Esophagus (tissue), 2 donors: ENCODE measurements around the gene SETD9. TPM values are rescaled to one million over a fixed set of nuclear protein-coding genes. Genes with fewer than 3 reads are reported as not detected.

ENCODE experiments used
- H3K27ac ChIP-seq, 2 donors: one replicate each; pipeline ENCODE4 v1.5.1; 2013; ENCODE audit warnings: low read depth in 2 of 2, mild to moderate bottlenecking in 2 of 2, inconsistent platforms in 1 of 2, low read length in 1 of 2, moderate library complexity in 1 of 2
- H3K27me3 ChIP-seq, 2 donors: one replicate each; pipeline ENCODE4 v1.6.1; 2013; ENCODE audit warnings: low read length in 2 of 2, control low read depth in 1 of 2, mild to moderate bottlenecking in 1 of 2; ENCODE audit not compliant: insufficient read depth in 2 of 2, control insufficient read depth in 1 of 2
- H3K36me3 ChIP-seq, 2 donors: one replicate each; pipeline ENCODE4 v1.6.1; 2013; ENCODE audit warnings: low read length in 1 of 2; ENCODE audit not compliant: control insufficient read depth in 2 of 2, insufficient read depth in 2 of 2
- H3K4me1 ChIP-seq, 2 donors: one replicate each; pipeline ENCODE4 v1.6.1; 2013; ENCODE audit warnings: low read length in 1 of 2; ENCODE audit not compliant: control insufficient read depth in 2 of 2, insufficient read depth in 2 of 2
- H3K4me3 ChIP-seq, 2 donors: one replicate each; pipeline ENCODE4 v1.5.1; 2013; ENCODE audit warnings: low read length in 2 of 2, mild to moderate bottlenecking in 2 of 2, low read depth in 1 of 2, moderate library complexity in 1 of 2
- H3K9me3 ChIP-seq, 2 donors: one replicate each; pipeline ENCODE4 v1.6.1; 2013; ENCODE audit warnings: mild to moderate bottlenecking in 2 of 2, low read depth in 1 of 2, low read length in 1 of 2, moderate library complexity in 1 of 2; ENCODE audit not compliant: control insufficient read depth in 2 of 2, insufficient read depth in 1 of 2
- WGBS, 2 donors: extraction: QIAGEN DNeasy Blood & Tissue Kit; methylation state at CpG; one replicate each; pipeline ENCODE4 v1.1.7; 2013; 5-methylcytosine and 5-hydroxymethylcytosine counted together
- polyA plus RNA-seq, 2 donors: library from polyadenylated mRNA; stranded (reverse); fragments of 200-250 nt; gene quantifications; one replicate each; pipeline ENCODE4 v1.2.3, GENCODE V29; 2013
- donor health status: healthy with polysubstance abuse.
- donor health status: Bipolar disorder and iron deficiency.

SETD9 gene
- polyA plus RNA-seq, 2 donors: 3.7 to 7.7 TPM

DNA sequence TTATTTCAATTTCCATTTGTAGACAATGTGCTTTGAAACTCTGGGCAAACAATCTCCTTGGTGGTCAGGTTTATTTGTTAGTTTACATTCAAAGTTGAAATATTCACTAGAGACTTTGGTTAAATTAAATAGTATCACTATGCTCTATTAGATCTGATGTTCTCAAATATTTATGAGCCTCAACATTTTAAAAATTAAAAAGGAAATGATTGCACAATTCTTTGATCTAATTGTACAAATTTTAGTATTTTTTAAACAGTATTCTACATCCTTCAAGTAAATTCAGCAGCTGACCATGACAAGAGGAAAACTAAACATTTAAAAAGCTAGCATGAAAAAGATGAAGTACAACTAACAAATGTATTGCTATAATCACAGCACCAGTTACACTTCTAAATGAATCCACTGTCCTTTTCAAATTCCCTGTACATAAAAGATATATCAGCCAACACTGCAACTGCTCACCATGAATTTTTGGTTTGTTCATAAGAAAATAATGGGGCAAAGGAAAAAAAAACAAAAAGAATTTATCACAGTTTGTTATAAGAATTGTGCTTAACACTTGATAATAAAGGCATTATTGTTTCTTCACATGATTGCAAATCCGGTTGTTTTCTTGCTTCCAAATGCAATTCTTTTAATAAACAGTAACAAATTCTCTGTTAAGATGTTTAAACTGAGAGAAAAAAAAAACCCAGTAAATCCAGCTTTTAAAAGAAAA lies 10.7 kb downstream of the SETD9 start:
- no peak overlapping the region for H3K27ac ChIP-seq
- no peak overlapping the region for H3K4me3 ChIP-seq
- H3K4me1 ChIP-seq: no peaks in the 10 kb centered on the region
- H3K36me3 ChIP-seq: peaks cover 3 to 10% of the 10 kb centered on the region in 2 donors
- H3K27me3 ChIP-seq: no peaks in the 10 kb centered on the region
- 70 to 74% methylated on average over 1 of the region's 1 CpG for WGBS, 2 donors
- no peaks in the 10 kb centered on the region for H3K9me3 ChIP-seq

DNA sequence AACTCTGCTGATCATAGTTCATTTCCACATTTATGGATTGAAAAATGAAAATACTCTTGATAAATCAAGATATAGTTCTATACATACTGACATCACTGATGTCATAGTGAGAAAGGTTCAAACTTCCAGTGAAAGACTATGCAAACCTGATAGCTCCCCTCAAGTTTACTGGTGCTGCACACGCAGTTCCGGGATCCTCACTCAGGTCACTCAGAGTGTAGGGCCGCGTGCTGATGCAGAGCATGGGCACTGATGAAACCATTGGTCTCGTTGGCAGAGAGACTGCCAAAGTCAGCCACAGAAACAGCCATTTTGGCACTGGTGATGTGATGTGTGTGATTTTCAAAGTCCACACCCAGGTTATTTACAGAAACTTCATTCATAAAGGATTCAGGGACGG lies 13.5 kb downstream of the SETD9 start:
- Histone ChIP-seq H3K27me3 (no peaks in the 10 kb centered on the region), H3K4me1 (no peaks in the 10 kb centered on the region), H3K36me3 (peaks cover 3 to 10% of the 10 kb centered on the region in 2 donors), H3K4me3 (no peak overlapping the region), H3K27ac (no peak overlapping the region), H3K9me3 (no peaks in the 10 kb centered on the region)
- 96 to 99% methylated on average over 6 of the region's 6 CpGs for WGBS, 2 donors

DNA sequence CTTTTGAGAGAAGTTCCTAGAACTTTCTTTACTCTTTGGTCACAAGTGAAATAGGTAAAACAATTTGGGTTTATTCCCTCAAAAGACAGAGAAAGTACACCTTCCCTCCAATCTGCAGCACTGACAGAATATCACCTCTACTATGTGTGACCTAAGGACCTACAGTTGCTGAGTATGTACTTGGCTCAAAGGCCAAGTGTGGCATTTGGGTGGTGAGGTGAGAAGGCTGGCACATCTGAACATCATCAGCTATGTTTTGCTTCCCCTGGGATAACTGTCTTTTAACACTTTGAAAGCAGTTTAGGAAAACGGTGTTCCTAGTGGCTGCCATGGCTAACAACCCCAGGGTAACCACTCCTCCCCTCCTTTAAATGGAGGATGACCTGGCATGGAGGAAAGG lies 24.9 kb downstream of the SETD9 start:
- 72 to 77% methylated on average over 1 of the region's 1 CpG for WGBS, 2 donors
- Histone ChIP-seq H3K36me3 (peaks cover 12 to 15% of the 10 kb centered on the region in 2 donors), H3K27me3 (no peaks in the 10 kb centered on the region), H3K9me3 (no peaks in the 10 kb centered on the region), H3K4me1 (no peaks in the 10 kb centered on the region), H3K27ac (no peak overlapping the region), H3K4me3 (no peak overlapping the region)

DNA sequence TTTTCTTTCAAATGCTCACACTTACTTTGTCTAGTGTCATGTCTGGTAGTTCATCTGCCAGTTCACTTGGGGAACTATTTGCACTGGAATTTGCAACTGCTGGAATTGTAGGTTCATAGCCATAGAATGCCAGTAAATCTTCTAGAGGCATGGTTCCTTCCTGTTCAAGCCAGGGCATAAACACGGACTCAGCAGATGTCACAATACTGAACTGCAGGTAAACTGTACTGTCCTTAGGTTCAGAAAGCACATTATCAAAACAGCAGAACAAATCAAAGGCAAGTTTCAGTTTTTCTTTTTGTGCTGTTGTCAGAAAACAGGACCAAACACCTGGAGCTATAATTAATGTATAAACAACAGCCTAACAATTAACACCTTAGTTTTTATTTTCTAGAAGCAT lies 29.5 kb downstream of the SETD9 start:
- Histone ChIP-seq H3K4me3 (no peak overlapping the region), H3K27me3 (no peaks in the 10 kb centered on the region), H3K9me3 (no peaks in the 10 kb centered on the region), H3K4me1 (no peaks in the 10 kb centered on the region), H3K36me3 (peaks cover 13 to 16% of the 10 kb centered on the region in 2 donors), H3K27ac (no peak overlapping the region)
- 73 to 74% methylated on average over 1 of the region's 1 CpG for WGBS, 2 donors

DNA sequence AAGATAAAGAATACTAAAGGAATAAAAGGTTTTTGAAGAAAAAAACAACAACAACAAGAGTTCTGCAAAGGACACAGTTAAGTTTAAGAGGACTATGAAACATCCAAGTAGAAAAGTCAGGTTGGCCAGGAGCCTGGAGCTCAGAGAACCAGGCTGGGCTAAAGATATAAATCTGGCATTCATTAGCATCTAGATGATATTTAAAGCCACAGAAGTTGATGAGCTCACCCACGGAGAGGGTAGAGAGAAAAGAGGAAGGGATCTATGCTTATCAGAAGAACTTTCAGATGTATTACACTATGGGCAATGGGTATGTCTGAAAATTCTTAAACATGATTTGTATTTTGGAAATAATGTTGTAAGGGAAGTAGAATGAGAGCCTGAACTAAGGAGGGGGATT lies 32.6 kb downstream of the SETD9 start:
- H3K27me3 ChIP-seq: no peaks in the 10 kb centered on the region
- peaks cover 5 to 8% of the 10 kb centered on the region in 2 donors for H3K36me3 ChIP-seq
- no peak overlapping the region for H3K27ac ChIP-seq
- H3K4me1 ChIP-seq: no peaks in the 10 kb centered on the region
- no peak overlapping the region for H3K4me3 ChIP-seq
- H3K9me3 ChIP-seq: no peaks in the 10 kb centered on the region
- WGBS, 2 donors: 52% methylated on average over 1 of the region's 1 CpG

DNA sequence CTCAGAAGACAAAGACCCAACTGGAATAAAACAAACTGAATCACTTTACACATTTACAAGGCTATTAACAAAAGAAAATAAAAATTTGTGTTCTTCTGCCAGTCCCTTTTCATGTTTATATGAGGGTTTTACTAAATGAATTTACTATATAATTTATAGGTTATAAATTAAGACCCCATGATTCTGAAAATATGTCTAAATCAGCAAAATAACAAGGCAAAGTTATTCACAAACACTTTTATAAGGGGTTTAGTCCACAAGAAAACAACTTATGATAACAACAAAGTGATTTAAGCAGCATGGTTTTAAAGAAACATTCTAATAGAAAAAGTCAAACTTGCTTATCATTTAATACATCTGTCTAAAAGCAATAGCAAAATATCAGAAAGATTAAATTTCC lies 37.7 kb downstream of the SETD9 start:
- Histone ChIP-seq H3K4me1 (no peaks in the 10 kb centered on the region), H3K27me3 (no peaks in the 10 kb centered on the region), H3K9me3 (no peaks in the 10 kb centered on the region), H3K36me3 (no peaks in the 10 kb centered on the region), H3K27ac (no peak overlapping the region), H3K4me3 (no peak overlapping the region)

DNA sequence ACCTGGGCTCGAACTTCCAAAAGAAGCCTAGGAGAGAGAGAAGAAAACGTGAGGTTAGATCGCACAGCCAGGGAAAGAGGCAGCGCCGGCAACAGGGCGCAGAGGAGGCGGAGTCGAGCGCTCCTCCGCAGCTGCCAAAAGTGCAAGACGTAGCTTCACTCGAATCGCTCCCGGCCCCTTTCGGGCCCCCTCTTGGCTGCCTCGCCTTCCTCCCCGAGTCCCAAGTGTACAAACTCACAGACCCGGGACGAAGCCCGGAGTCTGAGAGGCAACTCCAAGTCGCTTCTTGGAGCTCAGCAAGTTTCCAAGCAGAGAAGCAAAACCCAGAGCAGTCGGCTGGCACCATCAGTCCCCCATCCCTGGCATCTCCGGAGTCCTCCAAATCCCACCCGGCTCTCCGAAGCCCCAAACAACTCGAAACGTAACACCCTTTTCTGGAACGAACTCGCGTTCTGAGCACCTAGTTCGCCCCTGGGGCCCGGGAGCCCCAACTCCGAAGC lies 41.3 kb downstream of the SETD9 start:
- 0 to 1% methylated on average over 33 of the region's 33 CpGs for WGBS, 2 donors
- H3K27ac ChIP-seq: peak overlapping the region; percentile 62 to 82
- H3K9me3 ChIP-seq: no peaks in the 10 kb centered on the region

DNA sequence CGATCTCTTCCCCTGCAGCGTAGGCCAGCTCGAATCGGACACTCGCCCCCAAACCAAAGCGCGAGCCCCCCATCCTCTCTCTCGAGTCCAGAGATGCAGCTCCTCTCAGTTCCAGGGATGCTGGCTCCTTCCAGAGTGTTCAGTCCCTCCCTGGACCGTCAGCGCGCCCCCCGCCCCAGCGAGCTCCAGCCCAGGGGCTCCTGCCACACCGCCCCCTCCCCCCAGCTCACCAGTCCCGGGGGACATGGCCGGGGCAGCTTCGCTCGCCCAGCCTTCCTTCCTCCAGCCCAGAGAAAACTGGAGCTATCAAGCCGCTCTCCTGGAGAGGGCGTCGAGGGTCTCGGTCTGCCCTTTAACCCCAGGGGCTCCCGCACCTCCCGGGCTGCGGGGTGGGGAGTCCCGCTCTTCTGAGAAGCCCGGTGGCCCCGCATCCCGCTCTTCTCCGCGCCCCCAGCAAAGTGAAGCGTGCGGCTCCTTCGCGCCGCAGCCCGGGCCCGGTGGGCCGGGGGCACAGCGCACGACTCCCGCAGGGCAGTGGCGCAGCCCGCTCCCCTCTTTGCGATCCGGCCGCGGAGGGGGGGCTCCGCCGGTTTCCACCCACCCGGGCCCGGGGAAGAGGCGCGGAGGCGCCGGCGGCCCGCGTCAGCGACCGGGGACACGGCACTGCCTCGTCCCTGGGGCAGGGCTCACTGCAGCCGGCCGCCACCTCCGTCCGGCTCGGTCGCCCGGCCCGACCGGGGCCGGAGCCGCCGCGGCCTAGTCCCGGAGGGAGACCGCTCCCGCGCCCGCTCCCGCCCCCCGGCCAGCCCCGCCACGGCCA lies 41.9 kb downstream of the SETD9 start:
- Histone ChIP-seq H3K4me1 (no peaks in the 10 kb centered on the region), H3K27me3 (peaks cover 0 to 2% of the 10 kb centered on the region in 2 donors), H3K4me3 (peak overlapping the region; percentile 76 to 96), H3K9me3 (no peaks in the 10 kb centered on the region), H3K36me3 (no peaks in the 10 kb centered on the region), H3K27ac (peak overlapping the region; percentile 78 to 82)
- 1% methylated on average over 61 to 85 of the region's 85 CpGs for WGBS, 2 donors

More for the DNA sequence above, 41.3 kb downstream of the SETD9 start:
- Histone ChIP-seq H3K36me3 (no peaks in the 10 kb centered on the region), H3K4me3 (peak overlapping the region; percentile 76 to 96), H3K4me1 (no peaks in the 10 kb centered on the region), H3K27me3 (peaks cover 0 to 2% of the 10 kb centered on the region in 2 donors)

DNA sequence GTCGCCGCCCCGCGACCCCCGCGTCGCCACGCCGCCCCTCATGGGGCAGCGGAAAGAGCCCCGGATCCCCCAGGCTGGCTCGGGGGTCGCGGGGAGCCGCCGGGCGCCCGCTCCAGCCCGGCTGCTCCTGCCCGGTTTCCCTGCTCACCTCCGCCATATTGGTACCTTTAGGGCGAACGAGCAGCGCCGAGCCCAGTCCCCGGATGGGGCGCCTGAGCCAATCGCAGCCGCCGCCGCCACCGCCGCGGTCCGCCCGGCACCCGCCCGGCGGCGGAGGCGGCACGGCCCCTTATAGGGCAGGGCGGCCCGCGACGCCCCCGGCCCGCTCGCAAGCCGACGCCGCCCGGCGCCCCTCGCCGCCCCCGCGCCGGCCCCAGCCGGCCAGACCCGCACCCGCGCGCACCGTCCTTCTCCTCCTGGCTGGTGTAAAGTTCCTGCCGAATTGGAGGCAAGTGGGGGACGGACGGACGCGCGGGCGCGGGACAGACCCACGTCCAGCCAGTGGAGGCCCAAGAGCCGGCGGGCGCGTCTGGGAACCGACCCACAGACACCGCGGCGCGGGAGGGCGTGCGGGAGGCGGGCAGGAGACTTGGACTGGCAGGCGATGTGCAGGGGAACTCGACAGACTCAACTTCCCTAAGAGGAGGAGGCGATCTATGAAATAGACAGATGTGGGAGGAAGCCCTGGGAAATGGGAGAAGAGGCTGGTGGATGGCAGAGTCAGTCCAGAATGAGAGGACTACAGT lies 42.7 kb downstream of the SETD9 start, which contains the start of gene MIER3:
Gene MIER3, minus strand, starts transcription at position 178 of the 746 bp plus-strand sequence. Its CDS starts 21 bp downstream, at position 157.
- peak within 1 kb of the TSS; percentile 78 to 82 for H3K27ac ChIP-seq
- WGBS, 2 donors: 0 to 1% methylated on average over 79 to 89 of the region's 89 CpGs
- H3K9me3 ChIP-seq: no peaks in the 10 kb centered on the region
- no peaks in the 10 kb centered on the region for H3K4me1 ChIP-seq
- peak within 1 kb of the TSS; percentile 76 to 96 for H3K4me3 ChIP-seq
- H3K27me3 ChIP-seq: peaks cover 0 to 2% of the 10 kb centered on the region in 2 donors
- H3K36me3 ChIP-seq: no peaks in the 10 kb centered on the region
